Keratinocyte (primary cell): ENCODE results near the gene MTOR. TPM values are rescaled to one million over a fixed set of nuclear protein-coding genes. Genes with fewer than 3 reads are reported as not detected.

Source experiments
- DNase-seq: peaks from one replicate; pipeline ENCODE4 v3.0.0-alpha.2; 2011; ENCODE audit warnings: low read depth, missing footprints, low spot score
- FAIRE-seq: peaks from 2 replicates; lab custom pipeline; 2011; peaks lifted over from hg19 to GRCh38; lab: Jason Lieb, UNC
- H2AFZ ChIP-seq: 2 replicates; pipeline ENCODE4 v1.6.0; 2012; ENCODE audit warnings: low read length, control low read depth, inconsistent platforms; ENCODE audit not compliant: control insufficient read depth
- H3K27ac ChIP-seq: 2 replicates; pipeline ENCODE4 v1.5.1; 2011; ENCODE audit warnings: low read length; ENCODE audit not compliant: control insufficient read depth, insufficient read depth
- H3K27me3 ChIP-seq: 3 replicates; pipeline ENCODE4 v1.6.0; 2011; ENCODE audit warnings: low read length; ENCODE audit not compliant: control insufficient read depth, insufficient read depth; ENCODE audit errors: extremely low read depth
- H3K36me3 ChIP-seq, 2 experiments: 2 replicates in 1 of 2; 3 replicates in 1 of 2; pipeline ENCODE4 v1.5.1; 2011; ENCODE audit warnings: low read length in 2 of 2, mild to moderate bottlenecking in 1 of 2; ENCODE audit not compliant: control insufficient read depth in 2 of 2, insufficient read depth in 2 of 2; ENCODE audit errors: extremely low read depth in 1 of 2
- H3K4me1 ChIP-seq: 3 replicates; pipeline ENCODE4 v1.5.1; 2011; ENCODE audit warnings: low read length; ENCODE audit not compliant: control insufficient read depth, insufficient read depth; ENCODE audit errors: extremely low read depth
- H3K4me2 ChIP-seq: 3 replicates; pipeline ENCODE4 v1.6.0; 2011; ENCODE audit warnings: low read depth, low read length; ENCODE audit not compliant: control insufficient read depth, insufficient read depth; ENCODE audit errors: extremely low read depth
- H3K4me3 ChIP-seq, 3 experiments: fragments of 200-600 bp in 1 of 3; sonication (generic) in 1 of 3; 2 replicates in 2 of 3; 3 replicates in 1 of 3; pipeline ENCODE4 v1.5.1; 2011 to 2016; ENCODE audit warnings: low read length in 3 of 3, mild to moderate bottlenecking in 3 of 3, control low read depth in 2 of 3, inconsistent platforms in 1 of 3, low read depth in 1 of 3, mixed read lengths in 1 of 3, mixed run types in 1 of 3, moderate library complexity in 1 of 3; ENCODE audit not compliant: control insufficient read depth in 2 of 3, insufficient read depth in 2 of 3; ENCODE audit errors: extremely low read depth in 1 of 3
- H3K79me2 ChIP-seq: 2 replicates; pipeline ENCODE4 v1.6.0; 2012; ENCODE audit warnings: low read length; ENCODE audit not compliant: control insufficient read depth, insufficient read depth
- H3K9ac ChIP-seq: 3 replicates; pipeline ENCODE4 v1.6.0; 2011; ENCODE audit warnings: low read length; ENCODE audit not compliant: control insufficient read depth, insufficient read depth; ENCODE audit errors: extremely low read depth
- H3K9me1 ChIP-seq: 3 replicates; pipeline ENCODE4 v1.6.0; 2011; ENCODE audit warnings: low read length; ENCODE audit not compliant: control insufficient read depth, insufficient read depth; ENCODE audit errors: extremely low read depth
- H3K9me3 ChIP-seq: 2 replicates; pipeline ENCODE4 v1.5.1; 2012; ENCODE audit warnings: low read depth, low read length; ENCODE audit not compliant: control insufficient read depth
- H4K20me1 ChIP-seq: 3 replicates; pipeline ENCODE4 v1.6.0; 2011; ENCODE audit warnings: low read length; ENCODE audit not compliant: control insufficient read depth, insufficient read depth; ENCODE audit errors: extremely low read depth
- CTCF ChIP-seq, 3 experiments: IDR thresholded peaks in 1 of 3; conservative IDR thresholded peaks in 1 of 3; optimal IDR thresholded peaks in 1 of 3; 2 replicates in 2 of 3; 3 replicates in 1 of 3; pipeline versions ENCODE3 to v1.5.1; 2011; ENCODE audit warnings: low read length in 3 of 3, mild to moderate bottlenecking in 3 of 3, moderate library complexity in 2 of 3, control low read depth in 1 of 3, inconsistent platforms in 1 of 3; ENCODE audit not compliant: insufficient read depth in 2 of 3; ENCODE audit errors: extremely low read depth in 1 of 3
- EZH2 ChIP-seq: IDR thresholded peaks from one replicate; pipeline ENCODE4 v1.6.1; 2012; ENCODE audit warnings: inconsistent platforms, mild to moderate bottlenecking, low read length, moderate library complexity
- dilution Hi-C: fragments of 300-500 bp; cut with MboI; formaldehyde crosslinking; loops from one replicate; pipeline ENCODE4 v1.7.0; 2020; ENCODE audit warnings: low sequenced_read_pairs; ENCODE audit not compliant: extremely low pct_ligation_motif_present
- polyA plus RNA-seq, 5 experiments: library from polyadenylated mRNA; depleted of rRNA in 3 of 5; stranded (reverse) in 3 of 5; stranded (forward) in 1 of 5; unstranded in 1 of 5; fragments of >200 nt; gene quantifications; 1 replicate in 1 of 5; 2 replicates in 3 of 5; 3 replicates in 1 of 5; pipeline versions ENCODE4 v1.2.1 to v1.2.3, GENCODE V29; 2011 to 2012; ENCODE audit warnings: missing spikeins in 2 of 5, low read depth in 1 of 5, low replicate concordance in 1 of 5

The MTOR gene
- polyA plus RNA-seq, 1 donor (not counting 4 experiments of a cell fraction or from before 2014, with no cell fraction given): 31.5 TPM

- no peak overlapping the region for H3K4me3 ChIP-seq
Measured at GRCh38 chr1:11065796-11066195, 196.6 kb downstream of the MTOR start.

GRCh38 chr1:11064942-11065341 is 197.4 kb downstream of the MTOR start:
- Histone ChIP-seq H3K4me3 (no peak overlapping the region), H2AFZ (no peak overlapping the region), H3K79me2 (peaks cover 9% of the 10 kb centered on the region), H4K20me1 (no peaks in the 10 kb centered on the region), H3K4me1 (peaks cover 10% of the 10 kb centered on the region), H3K9ac (no peak overlapping the region), H3K27ac (no peak overlapping the region), H3K36me3 (peaks cover 27 to 41% of the 10 kb centered on the region in 2 experiments), H3K9me3 (no peaks in the 10 kb centered on the region), H3K9me1 (no peaks in the 10 kb centered on the region), H3K4me2 (no peak overlapping the region), H3K27me3 (no peaks in the 10 kb centered on the region)
- no peak for TF ChIP-seq CTCF (optimal IDR thresholded peaks at IDR 0.05 in 1 of 3, IDR thresholded peaks at IDR 0.05 in 1 of 3, conservative IDR thresholded peaks at IDR 0.05 in 1 of 3; ENCODE audit: extremely low read depth in 1 of 3, insufficient read depth in 2 of 3, low read length in 3 of 3)
- no peak for TF ChIP-seq EZH2
- FAIRE-seq: no peak
- dilution Hi-C loops: no loop called here
- DNase-seq: no peak

More at GRCh38 chr1:11065796-11066195, 196.6 kb downstream of the MTOR start:
- Histone ChIP-seq H3K36me3 (peaks cover 30 to 46% of the 10 kb centered on the region in 2 experiments), H3K79me2 (peaks cover 9% of the 10 kb centered on the region), H3K4me1 (peaks cover 8% of the 10 kb centered on the region), H3K4me2 (no peak overlapping the region), H3K27ac (no peak overlapping the region), H2AFZ (no peak overlapping the region), H3K9me3 (no peaks in the 10 kb centered on the region), H3K27me3 (no peaks in the 10 kb centered on the region), H3K9ac (no peak overlapping the region), H3K9me1 (no peaks in the 10 kb centered on the region), H4K20me1 (no peaks in the 10 kb centered on the region)
- no peak for TF ChIP-seq EZH2
- TF ChIP-seq CTCF (optimal IDR thresholded peaks at IDR 0.05 in 1 of 3, IDR thresholded peaks at IDR 0.05 in 1 of 3, conservative IDR thresholded peaks at IDR 0.05 in 1 of 3; ENCODE audit: extremely low read depth in 1 of 3, insufficient read depth in 2 of 3, low read length in 3 of 3): no peak
- DNase-seq (no peak), FAIRE-seq (no peak)
- dilution Hi-C loops: no loop called here
